Measurements from ENCODE around the gene FMNL2.

FMNL2 gene

GRCh38 chr2:152594022-152594766, 259.2 kb downstream of the FMNL2 start:
- no peak for DNase-seq

- DNase-seq: no peak
These were observed 259.8 kb downstream of the FMNL2 start for GRCh38 chr2:152594792-152595191.

DNA sequence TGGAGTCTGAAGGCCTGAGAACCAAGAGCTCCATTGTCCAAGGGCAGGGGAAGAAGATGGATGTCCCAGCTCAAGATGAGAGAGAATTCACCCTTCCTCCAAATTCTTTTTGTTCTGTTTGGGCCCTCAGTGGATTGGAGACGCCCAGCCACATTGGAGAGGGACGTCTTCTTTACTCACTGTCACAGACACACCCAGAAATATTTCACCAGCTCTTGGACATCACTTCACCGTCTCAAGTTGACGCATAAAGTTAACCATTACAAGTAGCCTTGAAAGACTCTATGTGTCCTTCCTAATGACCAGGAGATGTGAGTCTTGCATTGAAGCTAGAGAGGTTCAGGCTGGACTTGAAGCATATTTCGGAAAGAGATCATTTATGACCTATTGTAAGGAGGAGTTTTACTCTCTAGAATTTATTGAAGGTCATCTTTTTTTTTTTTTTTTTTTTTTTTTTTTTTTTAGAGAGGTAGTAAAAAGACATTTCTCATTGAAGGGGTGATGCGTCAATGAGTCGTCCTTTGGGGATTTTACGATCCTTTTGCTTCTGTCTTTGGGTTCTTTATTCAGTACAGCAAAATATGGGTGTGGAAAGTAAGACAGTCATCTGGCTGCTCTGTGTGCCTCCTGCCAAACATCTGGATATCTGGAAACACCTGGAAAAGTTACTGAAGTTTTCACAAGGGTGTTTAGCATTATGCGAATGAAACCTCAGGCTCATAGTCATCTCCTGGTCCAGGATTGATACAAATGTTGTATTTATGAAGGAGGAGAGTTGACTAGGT, 264.2 kb downstream of the FMNL2 start:
- DNase-seq: no peak

- no peak for DNase-seq
These were observed 265.2 kb downstream of the FMNL2 start for GRCh38 chr2:152600051-152600657.

- peak; percentile 12 for DNase-seq
These were observed 265.7 kb downstream of the FMNL2 start for GRCh38 chr2:152600697-152601096.

- no peak for DNase-seq
These were observed 267.8 kb downstream of the FMNL2 start for GRCh38 chr2:152602750-152603149.

GRCh38 chr2:152603166-152603565, 268.2 kb downstream of the FMNL2 start:
- no peak for DNase-seq

GRCh38 chr2:152606081-152606480, 271.1 kb downstream of the FMNL2 start:
- no peak for DNase-seq

DNA sequence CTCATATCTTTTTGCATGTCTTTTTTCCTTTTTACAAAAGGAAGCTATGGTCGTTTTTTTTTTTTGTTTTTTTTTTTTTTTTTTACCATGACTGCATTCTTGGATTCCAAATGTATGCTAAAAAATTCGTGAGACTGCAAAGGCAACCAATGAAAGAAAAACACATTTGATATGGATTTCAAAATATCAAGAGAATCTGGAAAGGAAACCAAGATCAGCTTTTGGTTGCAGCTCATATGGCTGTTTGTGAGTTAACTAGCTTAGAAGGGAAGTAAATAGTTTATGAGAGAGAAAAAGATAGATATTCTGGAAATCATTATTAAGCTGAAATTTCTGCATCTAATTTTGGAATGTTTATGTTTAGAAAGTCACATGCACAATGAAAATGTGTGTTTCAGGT, 272.0 kb downstream of the FMNL2 start:
- no peak for DNase-seq

GRCh38 chr2:152607793-152608300, 272.9 kb downstream of the FMNL2 start:
- no peak for DNase-seq

GRCh38 chr2:152609154-152609553, 274.2 kb downstream of the FMNL2 start:
- DNase-seq: no peak

GRCh38 chr2:152609699-152610098, 274.7 kb downstream of the FMNL2 start:
- DNase-seq: no peak

DNA sequence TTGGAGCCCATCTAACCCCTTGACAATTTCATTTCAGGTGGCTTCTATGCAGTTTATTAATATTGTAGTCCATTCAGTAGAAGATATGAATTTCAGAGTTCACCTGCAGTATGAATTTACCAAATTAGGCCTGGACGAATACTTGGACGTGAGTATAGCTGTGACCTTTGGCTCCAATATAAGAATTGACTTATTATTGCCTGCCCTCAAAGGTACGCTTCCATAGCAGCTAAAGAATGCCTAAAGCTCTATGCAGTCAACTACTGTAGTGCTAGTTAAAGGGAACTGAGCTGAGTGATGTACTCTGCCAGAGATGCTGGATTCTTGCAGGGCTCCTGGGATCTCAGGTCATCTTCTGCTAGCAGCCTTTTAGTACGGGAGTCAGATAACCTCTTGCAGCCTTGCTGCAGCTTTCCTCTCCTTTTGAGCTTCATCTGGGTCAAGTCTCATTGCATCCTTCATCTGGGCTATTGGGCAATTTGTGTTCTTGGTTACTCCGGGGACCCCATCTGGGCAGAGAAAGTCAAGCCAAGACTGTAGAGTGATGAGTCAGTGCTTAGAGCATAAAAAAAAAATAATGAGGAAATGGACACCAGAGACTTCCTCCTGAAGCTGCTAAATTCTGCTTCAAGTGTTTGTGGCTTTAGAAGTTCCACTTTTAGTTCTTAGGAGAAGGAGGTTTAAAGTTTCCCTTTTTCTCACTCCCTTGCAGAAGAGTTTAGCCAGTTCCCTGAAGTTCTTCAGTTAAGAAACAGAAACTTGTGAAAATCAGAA, 276.7 kb downstream of the FMNL2 start:
- DNase-seq: peak; percentile 29

DNA sequence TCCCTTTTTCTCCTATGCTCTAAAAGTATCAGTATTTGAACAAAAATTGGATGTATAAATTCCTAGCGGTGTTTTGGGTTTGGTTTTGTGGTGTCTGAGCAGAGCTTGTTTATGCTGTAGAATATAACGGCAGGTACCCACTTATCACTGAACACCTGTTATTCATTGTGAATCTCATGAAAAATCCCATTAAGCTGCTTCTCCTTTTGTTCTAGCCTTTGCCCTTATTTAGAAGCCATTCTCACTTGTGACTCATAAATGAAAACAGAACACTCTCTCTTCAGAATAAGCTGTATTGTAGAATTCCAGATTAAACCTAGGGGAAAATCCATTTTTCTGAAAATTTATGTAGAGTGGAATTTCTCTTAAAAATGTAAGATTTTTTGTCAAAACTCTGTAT, 278.3 kb downstream of the FMNL2 start:
- no peak for DNase-seq

GRCh38 chr2:152615177-152615576, 280.2 kb downstream of the FMNL2 start:
- DNase-seq: no peak

- DNase-seq: no peak
These were observed 282.6 kb downstream of the FMNL2 start for GRCh38 chr2:152617456-152618192.

GRCh38 chr2:152618193-152618564, 283.2 kb downstream of the FMNL2 start:
- DNase-seq: no peak

DNA sequence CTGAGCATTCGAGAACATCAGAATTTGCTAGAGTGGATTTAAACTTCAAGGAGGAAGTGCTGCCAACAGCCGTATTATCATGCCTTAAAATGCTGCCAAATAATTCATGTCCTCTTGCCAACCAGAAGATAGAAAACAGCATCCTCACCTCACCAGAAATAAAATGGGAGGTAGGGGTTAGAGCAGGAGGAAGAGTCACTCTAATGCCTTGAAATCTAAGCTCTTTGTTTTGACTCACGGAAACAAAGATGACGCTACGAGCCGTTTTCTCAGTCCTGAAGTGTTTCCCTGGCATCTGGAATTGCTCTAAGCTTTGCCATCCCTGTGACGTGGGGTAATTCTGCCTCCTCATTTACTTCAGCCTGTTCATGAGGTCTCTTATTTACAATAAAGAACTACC, 285.2 kb downstream of the FMNL2 start:
- no peak for DNase-seq

GRCh38 chr2:152620985-152621384, 286.0 kb downstream of the FMNL2 start:
- DNase-seq: no peak

DNA sequence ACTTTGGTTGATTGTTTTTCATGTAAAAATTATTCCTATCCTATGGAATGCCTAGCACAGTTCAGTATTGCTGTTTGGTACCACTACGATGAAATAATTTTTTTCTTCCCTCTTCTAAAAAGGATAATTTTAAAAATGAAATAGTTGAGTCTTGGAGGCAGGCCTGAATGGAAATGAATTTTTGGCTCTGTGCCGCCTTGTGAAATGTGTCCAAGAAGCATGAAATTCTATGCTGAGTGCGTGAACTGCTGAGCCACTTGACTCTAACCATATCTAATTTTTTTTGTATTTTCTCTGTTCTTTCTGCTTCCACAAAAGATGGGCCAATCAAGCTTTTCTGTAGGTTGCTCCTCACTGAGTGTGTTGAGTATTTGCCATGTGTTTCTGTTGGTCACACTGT, 287.2 kb downstream of the FMNL2 start:
- no peak for DNase-seq

- DNase-seq: no peak
These were observed 288.2 kb downstream of the FMNL2 start for GRCh38 chr2:152623076-152623740.

- no peak for DNase-seq
These were observed 288.8 kb downstream of the FMNL2 start for GRCh38 chr2:152623775-152624174.
